HTERT RPE-1 (cell line): Measurements from ENCODE around the gene RUVBL1.

ENCODE experiments used
- in situ Hi-C: fragments of 300-500 bp; cut with MboI; formaldehyde crosslinking; loops from 4 replicates; pipeline ENCODE4 v1.14.3; 2020; ENCODE audit warnings: low sequenced_read_pairs

RUVBL1 gene

DNA sequence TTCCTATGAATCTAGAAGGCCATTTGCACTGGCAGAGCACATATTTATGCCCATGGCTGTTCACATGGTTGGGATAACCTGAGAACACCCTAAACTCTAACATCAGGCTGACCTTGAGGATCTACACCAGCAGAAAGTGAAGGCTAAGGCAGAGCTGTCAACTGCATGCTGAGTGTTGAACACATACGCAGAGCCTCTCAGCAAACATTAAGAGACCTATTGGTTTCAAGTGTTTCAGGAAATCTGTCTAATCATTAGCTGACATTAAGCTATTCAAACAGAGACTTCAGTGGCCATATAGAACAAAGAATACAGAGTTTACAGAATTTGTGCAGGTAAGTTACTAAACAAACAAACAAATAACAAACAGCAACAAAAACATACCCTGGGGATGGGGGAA, 87.5 kb downstream of the RUVBL1 start:
- in situ Hi-C loops = no loop called here

GRCh38 chr3:128033102-128033501, 90.5 kb downstream of the RUVBL1 start:
- in situ Hi-C loops = no loop called here
